Endothelial cell of umbilical vein (primary cell): ENCODE measurements around the gene APBB3.

Experiments used
- EZH2 ChIP-seq: IDR thresholded peaks from 2 replicates; pipeline ENCODE4 v1.6.1; 2012; ENCODE audit warnings: borderline replicate concordance, low read depth, mild to moderate bottlenecking, moderate library complexity, low read length, inconsistent platforms; ENCODE audit not compliant: severe bottlenecking
- JUN ChIP-seq: IDR thresholded peaks from 2 replicates; pipeline ENCODE4 v1.6.1; 2011; ENCODE audit warnings: borderline replicate concordance, low read depth; ENCODE audit not compliant: insufficient read length, insufficient read depth
- MYC ChIP-seq: IDR thresholded peaks from one replicate; pipeline ENCODE4 v1.6.1; 2011; ENCODE audit warnings: mild to moderate bottlenecking, low read depth, low read length
- POLR2A ChIP-seq: IDR thresholded peaks from 2 replicates; pipeline ENCODE4 v1.6.1; 2012; ENCODE audit warnings: low read depth, mild to moderate bottlenecking, control low read depth, low read length
- POLR2AphosphoS5 ChIP-seq: IDR thresholded peaks from 2 replicates; pipeline ENCODE4 v1.6.1; 2012; ENCODE audit warnings: low read depth, mild to moderate bottlenecking, control low read depth, low read length, moderate library complexity; ENCODE audit not compliant: insufficient read depth
- TF ChIP-seq, protein P1 (sequence below), 2 donors: IDR thresholded peaks; 1 replicate in 1 of 2; 2 replicates in 1 of 2; pipeline ENCODE4 v1.5.1; 2011; ENCODE audit warnings: low read length in 2 of 2, mild to moderate bottlenecking in 2 of 2, moderate library complexity in 2 of 2, control low read depth in 1 of 2, inconsistent platforms in 1 of 2, low read depth in 1 of 2; ENCODE audit not compliant: insufficient read depth in 1 of 2; ENCODE audit errors: extremely low read depth in 1 of 2
- TF ChIP-seq, protein P2 (sequence below): IDR thresholded peaks from 2 replicates; pipeline ENCODE4 v1.6.1; 2011; ENCODE audit not compliant: insufficient read depth, insufficient read length

DNA sequence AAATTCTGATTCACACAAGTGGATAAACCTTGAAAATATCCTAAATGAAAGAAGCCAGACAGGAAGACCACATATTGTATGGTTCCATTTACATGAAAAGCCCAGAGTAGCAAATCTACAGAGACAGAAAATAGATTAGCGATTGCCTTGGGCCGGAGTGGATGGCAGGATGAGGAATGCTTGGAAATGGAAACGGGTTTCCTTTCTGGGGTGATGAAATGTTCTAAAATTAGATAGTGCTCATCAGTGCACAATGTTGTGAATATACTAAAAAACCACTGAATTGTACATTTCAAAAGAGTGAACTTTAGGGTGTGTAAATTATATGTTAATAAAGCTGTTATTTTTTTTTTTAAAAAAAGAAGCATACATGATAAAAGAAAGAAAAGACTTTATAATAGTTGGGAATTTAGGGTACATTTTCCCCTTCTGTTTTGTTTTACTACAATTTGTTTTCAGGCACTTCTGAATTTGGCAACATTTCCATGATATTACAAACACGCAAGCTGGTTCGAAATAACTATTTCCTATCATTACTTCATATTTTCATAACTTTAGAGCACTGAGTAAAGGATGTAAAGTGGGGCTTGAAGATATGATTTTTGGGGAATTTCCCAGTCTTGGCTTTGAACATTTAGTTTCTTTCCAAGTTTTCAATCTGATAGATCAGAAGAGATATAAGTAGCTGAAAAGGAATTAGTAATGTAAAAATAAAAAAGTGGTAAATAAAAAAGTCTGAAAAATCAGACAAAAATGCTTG lies 24.1 kb upstream of the APBB3 start:
- no peak for TF ChIP-seq POLR2A
- TF ChIP-seq, protein P1, sequence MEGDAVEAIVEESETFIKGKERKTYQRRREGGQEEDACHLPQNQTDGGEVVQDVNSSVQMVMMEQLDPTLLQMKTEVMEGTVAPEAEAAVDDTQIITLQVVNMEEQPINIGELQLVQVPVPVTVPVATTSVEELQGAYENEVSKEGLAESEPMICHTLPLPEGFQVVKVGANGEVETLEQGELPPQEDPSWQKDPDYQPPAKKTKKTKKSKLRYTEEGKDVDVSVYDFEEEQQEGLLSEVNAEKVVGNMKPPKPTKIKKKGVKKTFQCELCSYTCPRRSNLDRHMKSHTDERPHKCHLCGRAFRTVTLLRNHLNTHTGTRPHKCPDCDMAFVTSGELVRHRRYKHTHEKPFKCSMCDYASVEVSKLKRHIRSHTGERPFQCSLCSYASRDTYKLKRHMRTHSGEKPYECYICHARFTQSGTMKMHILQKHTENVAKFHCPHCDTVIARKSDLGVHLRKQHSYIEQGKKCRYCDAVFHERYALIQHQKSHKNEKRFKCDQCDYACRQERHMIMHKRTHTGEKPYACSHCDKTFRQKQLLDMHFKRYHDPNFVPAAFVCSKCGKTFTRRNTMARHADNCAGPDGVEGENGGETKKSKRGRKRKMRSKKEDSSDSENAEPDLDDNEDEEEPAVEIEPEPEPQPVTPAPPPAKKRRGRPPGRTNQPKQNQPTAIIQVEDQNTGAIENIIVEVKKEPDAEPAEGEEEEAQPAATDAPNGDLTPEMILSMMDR (IDR thresholded peaks at IDR 0.05; ENCODE audit: extremely low read depth in 1 of 2, insufficient read depth in 1 of 2, low read depth in 1 of 2, low read length in 2 of 2) = no peak
- TF ChIP-seq, protein P2, sequence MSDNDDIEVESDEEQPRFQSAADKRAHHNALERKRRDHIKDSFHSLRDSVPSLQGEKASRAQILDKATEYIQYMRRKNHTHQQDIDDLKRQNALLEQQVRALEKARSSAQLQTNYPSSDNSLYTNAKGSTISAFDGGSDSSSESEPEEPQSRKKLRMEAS = no peak
- TF ChIP-seq EZH2 = no peak
- no peak for TF ChIP-seq JUN
- TF ChIP-seq MYC = no peak
- TF ChIP-seq POLR2AphosphoS5 = no peak
